IPS-15b (cell line): ENCODE data around the gene PRKAR1B.
A peak's percentile ranks its signal among the peaks of the same experiment; 100 is the strongest.

ENCODE experiments used
- H3K27me3 ChIP-seq: one replicate; pipeline ENCODE4 v1.6.1; 2013; ENCODE audit warnings: low read length; ENCODE audit not compliant: control insufficient read depth, insufficient read depth
- H3K36me3 ChIP-seq: one replicate; pipeline ENCODE4 v1.6.1; 2013; ENCODE audit warnings: low read length; ENCODE audit not compliant: control insufficient read depth, insufficient read depth
- H3K4me1 ChIP-seq: one replicate; pipeline ENCODE4 v1.6.1; 2013; ENCODE audit warnings: mild to moderate bottlenecking, low read length; ENCODE audit not compliant: control insufficient read depth, insufficient read depth
- H3K4me3 ChIP-seq: one replicate; pipeline ENCODE4 v1.5.1; 2013; ENCODE audit warnings: low read depth, low read length
- H3K9ac ChIP-seq: one replicate; pipeline ENCODE4 v1.6.1; 2013; ENCODE audit warnings: low read depth, mild to moderate bottlenecking, low read length
- H3K9me3 ChIP-seq: one replicate; pipeline ENCODE4 v1.6.1; 2013; ENCODE audit warnings: mild to moderate bottlenecking, low read length; ENCODE audit not compliant: control insufficient read depth, insufficient read depth

The PRKAR1B gene

GRCh38 chr7:725223-726005, 1.7 kb downstream of the PRKAR1B start:
- Histone ChIP-seq H3K9me3 (no peaks in the 10 kb centered on the region), H3K27me3 (no peaks in the 10 kb centered on the region), H3K4me1 (peaks cover 4% of the 10 kb centered on the region), H3K4me3 (peak overlapping the region; percentile 92), H3K9ac (peak overlapping the region; percentile 94), H3K36me3 (peaks cover 16% of the 10 kb centered on the region)

DNA sequence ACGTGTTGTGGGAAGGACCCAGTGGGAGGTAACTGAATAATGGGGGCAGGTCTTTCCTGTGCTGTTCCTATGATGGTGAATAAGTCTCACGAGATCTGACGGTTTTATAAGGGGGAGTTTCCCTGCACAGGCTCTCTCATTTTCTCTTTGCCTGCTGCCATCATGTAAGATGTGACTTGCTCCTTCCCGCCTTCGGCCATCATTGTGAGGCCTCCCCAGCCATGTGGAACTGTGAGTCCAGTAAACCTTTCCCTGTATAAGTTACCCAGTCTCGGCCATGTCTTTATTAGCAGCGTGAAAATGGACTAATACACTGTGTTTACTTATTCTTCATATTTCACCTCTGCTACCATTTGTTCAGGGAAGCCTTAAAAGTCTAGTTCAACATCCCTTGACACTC, 2.8 kb downstream of the PRKAR1B start:
- Histone ChIP-seq H3K36me3 (peaks cover 11% of the 10 kb centered on the region), H3K9ac (no peak overlapping the region), H3K27me3 (no peaks in the 10 kb centered on the region), H3K4me3 (no peak overlapping the region), H3K9me3 (no peaks in the 10 kb centered on the region), H3K4me1 (peaks cover 4% of the 10 kb centered on the region)

GRCh38 chr7:723541-723940, 3.5 kb downstream of the PRKAR1B start:
- no peak overlapping the region for H3K9ac ChIP-seq
- H3K4me1 ChIP-seq, result peaks cover 4% of the 10 kb centered on the region
- H3K4me3 ChIP-seq, result no peak overlapping the region
- no peaks in the 10 kb centered on the region for H3K9me3 ChIP-seq
- no peaks in the 10 kb centered on the region for H3K27me3 ChIP-seq
- peaks cover 11% of the 10 kb centered on the region for H3K36me3 ChIP-seq

DNA sequence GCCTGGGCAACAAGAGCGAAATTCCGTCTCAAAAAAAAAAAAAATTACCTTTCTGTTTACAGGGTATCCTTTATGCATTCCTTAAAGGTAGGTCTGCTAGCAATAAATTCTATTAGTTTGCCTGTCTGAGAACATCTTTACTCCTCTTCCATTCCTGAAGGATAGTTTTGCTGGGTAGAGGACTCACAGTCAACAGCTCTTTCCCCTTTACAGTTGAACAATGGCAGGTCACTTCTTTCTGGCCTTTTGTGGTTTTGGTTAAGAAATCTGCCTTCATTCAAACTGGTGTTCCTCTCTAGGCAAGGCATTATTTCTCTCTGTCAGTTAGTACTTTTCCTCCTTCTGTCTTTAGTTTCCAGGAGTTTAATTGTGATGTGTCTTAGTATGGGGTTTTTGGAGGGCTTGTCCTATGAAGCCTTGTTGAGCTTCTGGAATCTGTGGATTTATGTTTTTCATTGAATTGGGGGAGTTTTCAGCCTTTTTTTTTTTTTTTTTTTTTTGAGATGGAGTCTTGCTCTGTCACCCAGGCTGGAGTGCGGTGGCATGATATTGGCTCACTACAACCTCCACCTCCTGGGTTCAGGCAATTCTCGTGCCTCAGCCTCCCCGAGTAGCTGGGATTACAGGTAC, 5.3 kb downstream of the PRKAR1B start:
- H3K9me3 ChIP-seq, result no peaks in the 10 kb centered on the region
- H3K4me1 ChIP-seq, result peaks cover 4% of the 10 kb centered on the region
- H3K27me3 ChIP-seq, result no peaks in the 10 kb centered on the region
- H3K36me3 ChIP-seq, result peaks cover 11% of the 10 kb centered on the region
- no peak overlapping the region for H3K9ac ChIP-seq
- no peak overlapping the region for H3K4me3 ChIP-seq

DNA sequence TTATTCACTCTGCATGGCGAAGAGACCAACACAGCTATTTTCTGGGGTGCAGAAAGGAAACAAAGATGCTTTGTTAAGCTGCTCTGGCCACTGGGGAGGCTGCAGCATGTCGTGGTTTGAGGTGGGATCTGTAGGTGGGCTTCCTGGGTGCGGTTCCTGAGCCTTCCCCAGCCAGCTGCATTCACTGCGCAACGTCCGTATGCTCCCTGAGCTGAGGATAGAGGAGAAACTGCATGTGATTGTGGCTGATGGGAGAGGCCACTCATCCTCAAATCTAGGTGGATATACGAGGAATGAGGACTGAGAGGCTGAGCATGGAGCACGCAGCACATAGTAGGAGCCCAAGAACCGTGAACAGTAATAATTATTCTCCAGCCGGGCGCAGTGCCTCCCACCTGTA, 10.4 kb downstream of the PRKAR1B start:
- Histone ChIP-seq H3K27me3 (no peaks in the 10 kb centered on the region), H3K36me3 (no peaks in the 10 kb centered on the region), H3K4me1 (no peaks in the 10 kb centered on the region), H3K9ac (no peak overlapping the region), H3K9me3 (no peaks in the 10 kb centered on the region), H3K4me3 (no peak overlapping the region)

- Histone ChIP-seq H3K36me3 (no peaks in the 10 kb centered on the region), H3K27me3 (no peaks in the 10 kb centered on the region), H3K9me3 (no peaks in the 10 kb centered on the region), H3K4me3 (no peak overlapping the region), H3K4me1 (no peaks in the 10 kb centered on the region), H3K9ac (no peak overlapping the region)
Measured at GRCh38 chr7:716222-716621, 10.9 kb downstream of the PRKAR1B start.

DNA sequence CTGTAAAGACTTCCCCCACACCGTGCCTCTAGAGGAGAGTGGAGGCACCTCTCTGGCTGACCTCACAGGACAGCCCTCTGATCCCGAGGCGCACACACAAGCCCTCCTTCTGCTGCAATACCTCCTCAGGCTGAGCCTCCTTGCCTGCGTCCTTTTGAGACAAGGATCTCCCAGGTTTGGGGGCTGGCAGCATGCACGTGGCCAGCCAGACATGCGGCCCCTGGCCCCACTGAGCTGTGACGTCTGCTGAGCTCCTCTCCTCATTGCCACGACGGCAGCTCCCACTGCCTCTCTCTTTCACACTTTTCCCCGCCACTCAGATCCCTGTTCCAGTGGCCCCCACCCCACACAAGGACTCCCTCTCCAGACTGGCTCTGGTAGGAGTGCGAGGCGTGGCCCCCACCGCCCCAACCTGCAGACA, 12.8 kb downstream of the PRKAR1B start:
- Histone ChIP-seq H3K4me3 (no peak overlapping the region), H3K27me3 (no peaks in the 10 kb centered on the region), H3K4me1 (no peaks in the 10 kb centered on the region), H3K36me3 (peaks cover 3% of the 10 kb centered on the region), H3K9me3 (no peaks in the 10 kb centered on the region), H3K9ac (no peak overlapping the region)

DNA sequence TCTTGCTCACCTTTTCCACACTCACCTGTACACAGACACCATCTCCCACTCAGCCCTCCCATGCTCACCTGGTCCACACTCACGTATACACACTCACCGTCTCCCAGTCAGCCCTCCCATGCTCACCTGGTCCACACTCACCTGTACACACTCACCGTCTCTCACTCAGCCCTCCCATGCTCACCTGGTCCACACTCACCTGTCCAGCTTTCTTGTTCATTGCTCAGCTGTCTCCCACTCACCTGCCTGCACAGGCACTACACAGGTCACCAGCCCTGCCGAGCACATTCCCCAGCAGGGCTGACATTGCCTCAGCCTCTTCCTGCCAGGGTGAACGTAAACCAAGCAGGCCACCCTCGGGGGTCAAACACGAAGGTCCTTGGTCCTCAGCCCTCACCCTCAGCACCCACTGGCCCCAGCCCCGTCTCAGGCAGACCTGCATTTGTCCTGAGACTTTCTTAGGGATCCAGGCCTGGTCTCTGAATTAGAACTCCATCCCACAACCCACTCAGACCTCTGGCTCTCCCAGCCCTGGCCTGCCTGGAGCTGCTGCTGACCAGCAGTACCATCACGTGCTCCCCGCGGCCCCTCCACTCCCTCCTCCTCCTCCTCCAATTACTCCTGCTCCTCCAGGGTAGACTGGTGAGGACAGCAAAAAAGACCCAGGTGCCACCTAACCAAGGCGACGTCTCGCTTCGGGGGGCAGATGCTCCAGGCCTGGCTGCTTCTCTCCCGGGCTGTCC, 13.4 kb downstream of the PRKAR1B start:
- Histone ChIP-seq H3K4me1 (no peaks in the 10 kb centered on the region), H3K9ac (no peak overlapping the region), H3K27me3 (no peaks in the 10 kb centered on the region), H3K36me3 (peaks cover 3% of the 10 kb centered on the region), H3K9me3 (no peaks in the 10 kb centered on the region), H3K4me3 (no peak overlapping the region)

DNA sequence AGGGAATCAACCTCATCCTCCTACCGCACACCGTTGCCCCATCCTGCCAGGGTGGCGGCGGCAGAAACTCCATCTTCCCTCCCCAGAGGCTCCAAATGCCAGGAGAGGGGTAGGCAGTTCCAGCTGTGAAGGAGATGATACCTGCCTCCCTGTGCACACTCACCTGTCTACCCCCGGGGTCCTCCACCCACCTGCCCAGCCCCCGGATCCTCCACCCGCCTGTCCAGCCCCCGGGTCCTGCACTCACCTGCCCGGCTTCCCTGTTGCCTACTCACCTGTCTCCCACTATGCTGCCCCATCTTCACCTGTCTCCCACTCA, 14.0 kb downstream of the PRKAR1B start:
- no peaks in the 10 kb centered on the region for H3K9me3 ChIP-seq
- peak overlapping the region; percentile 24 for H3K9ac ChIP-seq
- H3K4me1 ChIP-seq, result no peaks in the 10 kb centered on the region
- peaks cover 3% of the 10 kb centered on the region for H3K36me3 ChIP-seq
- no peaks in the 10 kb centered on the region for H3K27me3 ChIP-seq
- H3K4me3 ChIP-seq, result peak overlapping the region; percentile 32

- H3K36me3 ChIP-seq, result peaks cover 3% of the 10 kb centered on the region
- no peaks in the 10 kb centered on the region for H3K4me1 ChIP-seq
- H3K9ac ChIP-seq, result peak overlapping the region; percentile 24
- H3K9me3 ChIP-seq, result no peaks in the 10 kb centered on the region
- H3K27me3 ChIP-seq, result no peaks in the 10 kb centered on the region
- peak overlapping the region; percentile 32 for H3K4me3 ChIP-seq
Measured at GRCh38 chr7:712381-713138, 14.5 kb downstream of the PRKAR1B start.

- Histone ChIP-seq H3K36me3 (peaks cover 3% of the 10 kb centered on the region), H3K9ac (no peak overlapping the region), H3K4me3 (no peak overlapping the region), H3K27me3 (no peaks in the 10 kb centered on the region), H3K4me1 (no peaks in the 10 kb centered on the region), H3K9me3 (no peaks in the 10 kb centered on the region)
Measured at GRCh38 chr7:711922-712380, 15.1 kb downstream of the PRKAR1B start.
